HepG2 (cell line): ENCODE results near the gene MYL11.
"Not testable (repeated sequence)": the region's sequence is repeated elsewhere in the genome, so short reads cannot be mapped to it uniquely, and the experiment has no call there.

ENCODE experiments used
- CBFB ChIP-seq: sonication (generic); formaldehyde crosslinking; IDR thresholded peaks from 2 replicates; pipeline ENCODE4 v1.4.0; 2020; ENCODE audit warnings: missing genetic modification reagents
- CTCF ChIP-seq: sonication (generic); formaldehyde crosslinking; IDR thresholded peaks from 2 replicates; pipeline ENCODE4 v1.5.0; 2020; ENCODE audit warnings: mild to moderate bottlenecking, missing genetic modification reagents, moderate library complexity
- GTF2F1 ChIP-seq: fragments of 150-350 bp; IDR thresholded peaks from 2 replicates; pipeline ENCODE4 v1.6.1; 2014; ENCODE audit warnings: low read length
- MAF1 ChIP-seq: sonication (generic); formaldehyde crosslinking; IDR thresholded peaks from 2 replicates; pipeline ENCODE4 v1.5.0; 2020; ENCODE audit warnings: missing genetic modification reagents, borderline replicate concordance
- MTA3 ChIP-seq: sonication (generic); formaldehyde crosslinking; IDR thresholded peaks from 2 replicates; pipeline ENCODE4 v1.4.0; 2020; ENCODE audit warnings: missing genetic modification reagents
- PCBP1 ChIP-seq: fragments of 200-400 bp; formaldehyde crosslinking; IDR thresholded peaks from 2 replicates; pipeline ENCODE4 v1.6.1; 2017; ENCODE audit warnings: mild to moderate bottlenecking, low read depth, low read length, borderline replicate concordance
- RELA ChIP-seq: sonication (generic); formaldehyde crosslinking; IDR thresholded peaks from 2 replicates; pipeline ENCODE4 v1.4.0; 2020; ENCODE audit warnings: missing genetic modification reagents
- REST ChIP-seq, 2 experiments: IDR thresholded peaks; 2 replicates each; pipeline ENCODE4 v1.6.1; 2011 to 2012; ENCODE audit warnings: low read length in 2 of 2, borderline replicate concordance in 1 of 2, low read depth in 1 of 2, mild to moderate bottlenecking in 1 of 2, moderate library complexity in 1 of 2
- TBL1XR1 ChIP-seq: fragments of 150-350 bp; IDR thresholded peaks from 2 replicates; pipeline ENCODE4 v1.6.1; 2014; ENCODE audit warnings: borderline replicate concordance, low read length; ENCODE audit not compliant: partially characterized antibody
- ZBTB40 ChIP-seq, 2 experiments: fragments of 450-650 bp in 1 of 2; sonication (generic) in 1 of 2; formaldehyde crosslinking in 1 of 2; IDR thresholded peaks; 2 replicates each; pipeline versions ENCODE4 v1.6.1 to v1.8.0; 2016 to 2022; ENCODE audit warnings: antibody characterized with exemption in 1 of 2, mild to moderate bottlenecking in 1 of 2, missing genetic modification reagents in 1 of 2
- ZNF350 ChIP-seq: sonication (generic); formaldehyde crosslinking; IDR thresholded peaks from 2 replicates; pipeline ENCODE4 v1.4.0; 2020; ENCODE audit warnings: mild to moderate bottlenecking, low read depth, missing genetic modification reagents, borderline replicate concordance
- ZNF609 ChIP-seq: sonication (generic); formaldehyde crosslinking; IDR thresholded peaks from 2 replicates; pipeline ENCODE4 v1.4.0; 2020; ENCODE audit warnings: mild to moderate bottlenecking, missing genetic modification reagents, borderline replicate concordance
- ZNF639 ChIP-seq: conservative IDR thresholded peaks from 2 replicates; pipeline ENCODE4 v1.6.1; 2018; ENCODE audit warnings: missing genetic modification reagents

- not testable (repeated sequence) for TF ChIP-seq GTF2F1; ZNF609 (CRISPR knock-in tag); ZBTB40 (IDR thresholded peaks at IDR 0.05); ZBTB40 (CRISPR knock-in tag; IDR thresholded peaks at IDR 0.05); CBFB (CRISPR knock-in tag); REST (IDR thresholded peaks at IDR 0.05; ENCODE audit: borderline replicate concordance in 1 of 2, low read depth in 1 of 2, low read length in 2 of 2); CTCF (CRISPR knock-in tag); PCBP1; MAF1 (CRISPR knock-in tag); RELA (CRISPR knock-in tag); TBL1XR1; ZNF639 (CRISPR knock-in tag); ZNF350 (CRISPR knock-in tag); MTA3
Observed at GRCh38 chr16:30341971-30342370, 32.6 kb upstream of the MYL11 start.
